ENCODE results near the gene JPH2.
"Not testable (repeated sequence)": the region's sequence is repeated elsewhere in the genome, so short reads cannot be mapped to it uniquely, and the experiment has no call there.

The JPH2 gene

DNA sequence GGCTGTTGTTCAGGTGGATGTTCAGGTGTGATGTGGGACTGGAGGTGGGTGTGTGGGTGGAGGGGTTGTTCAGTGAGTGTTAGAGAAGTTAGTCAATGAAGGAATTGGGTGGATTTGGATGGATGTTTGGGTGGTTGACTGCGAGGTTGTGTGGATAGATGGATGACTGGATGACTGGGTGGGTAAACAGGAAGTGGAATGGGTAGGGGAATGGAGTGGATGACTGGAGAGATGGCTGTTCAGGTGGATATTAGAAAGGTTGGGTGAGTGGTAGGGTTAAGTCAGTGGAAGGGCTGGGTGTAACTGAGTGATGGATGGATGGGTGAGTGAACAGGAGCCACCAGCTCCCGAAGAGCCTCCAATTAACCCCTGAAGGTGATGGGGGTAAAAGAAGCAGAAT, 27.9 kb downstream of the JPH2 start:
- DNase-seq (ENCODE audit: low read depth in 3 of 3), result no peak

- no peak for DNase-seq (ENCODE audit: low read depth in 3 of 3)
These were observed 29.9 kb downstream of the JPH2 start for GRCh38 chr20:44157061-44157460.

DNA sequence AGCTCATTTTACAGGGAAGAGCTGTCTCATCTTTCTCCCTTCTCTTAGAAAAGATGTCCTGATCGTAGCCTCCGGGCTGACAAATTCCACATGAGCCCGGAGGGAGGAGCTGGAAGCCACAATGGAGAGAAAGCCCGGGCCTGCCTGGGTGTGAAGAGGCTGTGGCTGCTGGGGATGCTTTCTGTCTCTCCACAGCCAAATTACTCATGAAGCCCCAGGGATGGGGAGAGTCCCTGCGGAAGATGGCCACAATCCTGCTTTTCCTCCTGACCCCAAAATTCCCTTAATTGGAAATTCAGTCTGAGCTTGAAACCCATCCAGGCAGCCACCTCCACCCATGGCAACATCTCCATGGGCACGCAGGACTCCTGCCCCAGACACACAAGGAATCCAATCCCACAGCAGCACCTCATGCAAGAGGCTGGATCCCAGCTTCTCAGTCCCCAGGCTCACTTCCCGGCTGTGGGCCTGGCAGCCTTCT, 32.4 kb downstream of the JPH2 start:
- no peak for DNase-seq (ENCODE audit: low read depth in 3 of 3)

GRCh38 chr20:44153636-44154043, 33.3 kb downstream of the JPH2 start:
- no peak for DNase-seq (ENCODE audit: low read depth in 3 of 3)

DNA sequence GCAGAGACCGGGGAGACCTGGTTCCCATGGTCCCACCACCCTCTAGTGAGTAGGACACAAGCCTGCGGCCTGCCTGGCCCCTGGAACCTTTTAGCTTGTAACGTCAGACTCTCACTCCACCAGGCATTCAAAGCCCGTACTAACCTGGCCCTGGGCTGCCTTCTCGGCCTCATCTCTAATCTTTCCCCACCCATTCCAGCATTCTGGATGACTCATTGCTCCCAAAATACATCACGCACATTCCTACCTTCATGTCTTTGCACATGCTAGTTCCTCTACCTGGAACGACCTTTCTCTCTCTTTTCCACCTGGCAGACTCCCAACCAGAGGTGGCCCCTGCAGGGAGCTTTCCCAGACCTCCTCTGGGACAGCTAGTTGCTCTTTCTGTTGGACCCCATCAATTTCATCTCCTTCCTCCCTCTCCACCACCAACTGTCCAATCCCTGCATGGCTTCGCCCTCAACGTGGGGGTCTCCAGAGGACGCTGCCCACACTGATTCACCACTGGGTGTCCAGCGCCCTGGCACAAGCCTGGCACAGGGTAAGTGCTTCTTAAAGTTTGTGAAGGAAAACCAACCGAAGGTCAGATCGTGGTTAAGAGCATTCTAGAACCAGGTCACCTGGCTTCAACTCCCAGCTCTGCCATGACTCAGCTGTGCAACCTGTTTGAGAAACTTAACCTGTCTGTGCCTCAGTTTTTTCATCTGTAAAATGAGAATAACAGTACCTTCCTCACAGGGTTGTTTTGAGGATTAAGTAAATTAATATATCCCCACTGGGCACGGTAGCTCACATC, 35.2 kb downstream of the JPH2 start:
- DNase-seq (ENCODE audit: low read depth in 3 of 3), result no peak

DNA sequence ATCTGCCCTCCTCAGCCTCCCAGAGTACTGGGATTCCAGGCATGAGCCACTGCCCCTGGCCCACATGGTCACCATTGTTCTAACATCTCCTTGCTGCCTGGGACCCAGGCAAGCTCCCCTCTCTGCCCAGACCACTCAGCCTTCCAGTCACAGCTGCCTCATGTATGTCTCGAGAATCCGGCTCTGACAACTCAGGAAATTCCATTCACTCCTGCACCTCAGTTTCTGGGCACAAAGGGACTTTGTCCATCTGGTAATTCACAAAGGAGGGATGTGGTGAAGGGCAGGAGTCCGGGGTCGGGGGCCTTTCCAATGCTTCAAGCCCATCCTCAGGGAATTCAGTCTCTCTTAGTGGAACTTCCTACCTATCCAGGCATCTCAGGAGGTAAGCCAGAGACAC, 40.7 kb downstream of the JPH2 start:
- no peak for DNase-seq (ENCODE audit: low read depth in 3 of 3)

DNA sequence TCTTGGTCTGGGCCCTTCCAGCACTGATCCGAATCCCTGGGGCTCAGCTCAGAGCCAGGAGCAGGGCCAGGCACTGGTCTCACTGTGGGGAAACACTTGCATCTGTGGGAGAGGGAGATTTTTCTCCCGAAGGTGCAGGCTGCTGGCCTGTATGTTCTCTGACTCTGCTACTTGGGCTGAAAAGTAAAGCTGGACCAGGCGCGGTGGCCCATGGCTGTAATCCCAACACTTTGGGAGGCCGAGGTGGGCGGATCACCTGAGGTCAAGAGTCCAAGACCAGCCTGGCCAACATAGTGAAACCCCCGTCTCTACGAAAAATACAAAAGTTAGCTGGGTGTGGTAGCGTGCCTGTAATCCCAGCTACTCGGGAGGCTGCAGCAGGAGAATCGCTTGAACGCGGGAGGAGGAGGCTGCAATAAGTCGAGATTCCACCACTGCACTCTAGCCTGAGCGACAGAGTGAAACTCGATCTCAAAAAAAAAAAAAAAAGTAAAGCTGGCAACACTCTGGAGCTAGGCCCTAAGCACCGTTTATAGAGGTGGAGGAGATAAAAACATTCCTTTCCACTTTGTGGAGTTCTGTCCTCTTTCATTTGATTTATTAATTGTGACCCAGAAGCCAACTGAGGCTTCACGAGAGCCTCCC, 41.7 kb downstream of the JPH2 start:
- no peak for DNase-seq (ENCODE audit: low read depth in 3 of 3)

GRCh38 chr20:44143936-44144335, 43.1 kb downstream of the JPH2 start:
- DNase-seq (ENCODE audit: low read depth in 3 of 3), result no peak

DNA sequence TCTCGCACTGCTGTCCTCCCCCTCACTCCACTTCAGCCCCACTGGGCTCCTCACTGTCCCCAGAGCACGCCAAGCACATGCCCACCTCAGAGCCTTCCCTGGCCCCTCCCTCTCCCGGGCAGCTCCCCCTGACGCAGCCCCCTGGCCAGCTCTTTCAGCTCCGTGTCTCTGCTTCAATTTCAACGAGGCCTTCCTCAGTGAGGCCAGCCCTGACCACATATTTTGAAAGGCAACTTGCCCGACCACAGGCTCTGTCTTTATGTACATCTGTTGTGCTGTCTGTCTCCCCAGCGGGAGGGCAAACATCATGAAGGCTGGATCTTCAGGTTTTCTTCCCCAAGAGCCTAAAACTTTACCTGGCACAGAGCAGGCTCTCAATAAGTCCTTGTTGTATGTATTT, 44.6 kb downstream of the JPH2 start:
- DNase-seq (ENCODE audit: low read depth in 3 of 3), result no peak

GRCh38 chr20:44141873-44142272, 45.1 kb downstream of the JPH2 start:
- no peak for DNase-seq (ENCODE audit: low read depth in 3 of 3)

DNA sequence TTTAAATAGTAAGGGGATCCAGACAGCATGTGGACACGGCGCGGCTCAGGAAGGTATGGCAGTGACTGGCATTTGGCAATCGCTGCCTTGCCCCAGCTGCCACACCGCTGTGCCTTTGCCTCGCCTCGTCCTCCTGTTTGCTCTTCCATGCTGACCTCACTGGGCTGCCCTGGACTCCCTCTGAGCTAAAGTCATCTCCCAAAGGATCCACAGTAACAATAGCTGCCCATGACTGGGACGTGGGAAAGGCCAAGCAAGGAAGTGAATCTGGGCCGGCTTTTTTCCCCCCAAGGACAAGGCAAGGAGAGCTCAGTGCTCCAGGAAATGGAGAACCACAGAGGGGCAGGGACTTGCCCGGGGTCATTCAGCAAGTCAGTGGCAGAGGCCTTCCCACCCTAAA, 48.1 kb downstream of the JPH2 start:
- no peak for DNase-seq (ENCODE audit: low read depth in 3 of 3)

DNA sequence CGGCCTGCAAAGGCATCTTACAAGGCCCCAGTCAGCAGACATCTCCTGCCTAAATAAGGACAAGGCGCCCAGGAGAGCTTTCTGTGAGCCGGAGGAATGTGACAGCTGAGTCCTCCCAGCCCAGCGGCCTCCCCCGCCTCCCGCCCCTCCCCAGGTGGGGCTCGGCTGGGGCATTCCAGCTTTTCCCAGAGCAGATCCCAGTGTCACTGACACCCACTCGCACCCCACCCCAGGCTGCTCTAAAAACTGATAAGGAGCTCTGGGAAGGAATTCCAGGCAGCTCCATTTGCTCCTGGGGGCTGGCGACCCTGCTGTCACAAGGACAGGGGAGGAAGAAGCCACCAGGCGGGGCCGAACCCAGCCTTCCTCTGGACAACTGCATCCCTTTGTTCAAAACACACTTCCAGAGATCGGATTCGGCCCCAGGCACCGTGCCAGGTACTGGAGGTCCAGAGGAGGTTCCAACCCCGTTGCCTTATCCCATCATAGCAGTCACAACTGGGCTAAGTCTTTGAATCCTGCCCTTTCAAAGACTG, 49.7 kb downstream of the JPH2 start:
- no peak for DNase-seq (ENCODE audit: low read depth in 3 of 3)

- no peak for DNase-seq (ENCODE audit: low read depth in 3 of 3)
These were observed 50.3 kb downstream of the JPH2 start for GRCh38 chr20:44136579-44137265.

GRCh38 chr20:44135417-44136204, 51.4 kb downstream of the JPH2 start:
- DNase-seq (ENCODE audit: low read depth in 3 of 3), result no peak

GRCh38 chr20:44135012-44135412, 52.0 kb downstream of the JPH2 start:
- no peak for DNase-seq (ENCODE audit: low read depth in 3 of 3)

DNA sequence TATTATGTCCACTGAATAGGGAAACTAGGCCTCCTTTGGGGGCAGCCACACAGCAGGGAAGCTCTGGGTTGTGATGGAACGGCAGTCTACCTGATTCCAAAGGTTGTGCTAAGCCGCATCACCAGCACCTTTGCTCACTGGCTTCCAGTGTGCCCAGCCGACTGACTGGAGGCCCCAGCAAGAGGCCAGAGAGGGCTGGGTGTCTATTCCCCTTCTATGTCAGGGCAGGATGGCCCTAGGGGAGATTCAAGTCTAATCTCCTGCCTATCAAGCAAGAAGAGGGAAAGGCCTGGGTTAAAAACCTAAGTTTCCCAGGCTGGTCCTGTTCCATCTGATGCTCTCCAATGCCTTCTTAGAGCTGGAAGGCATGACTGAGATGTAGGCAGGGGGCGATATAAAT, 53.6 kb downstream of the JPH2 start:
- DNase-seq (ENCODE audit: low read depth in 3 of 3), result no peak

GRCh38 chr20:44131704-44132103, 55.3 kb downstream of the JPH2 start:
- no peak for DNase-seq (ENCODE audit: low read depth in 3 of 3)

- DNase-seq (ENCODE audit: low read depth in 3 of 3), result no peak
These were observed 56.9 kb downstream of the JPH2 start for GRCh38 chr20:44129911-44130718.

GRCh38 chr20:44129300-44129699, 57.7 kb downstream of the JPH2 start:
- not testable (repeated sequence) for DNase-seq (ENCODE audit: low read depth in 3 of 3)

DNA sequence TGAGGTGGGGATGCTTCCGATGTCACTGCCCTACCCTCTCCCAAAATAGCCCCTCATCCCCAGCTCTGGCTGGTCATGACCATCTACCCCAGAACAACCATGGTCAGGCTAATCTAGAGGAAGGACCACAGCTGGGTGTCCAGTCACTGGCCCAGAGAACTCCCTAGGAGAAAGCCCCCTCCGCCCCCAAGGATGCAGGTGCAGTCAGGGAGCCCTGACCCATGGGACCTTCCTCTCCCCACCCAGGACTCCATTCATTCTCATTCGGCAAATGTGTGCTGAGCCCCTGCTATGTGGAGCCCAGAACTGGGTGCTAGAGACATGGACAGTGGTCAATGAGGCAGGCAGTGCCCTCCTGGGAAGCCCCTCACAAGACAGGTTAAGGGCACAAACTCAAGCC, 60.5 kb downstream of the JPH2 start:
- DNase-seq (ENCODE audit: low read depth in 3 of 3), result no peak
